Measurements from ENCODE around the gene FAR2. TPM values are rescaled to one million over a fixed set of nuclear protein-coding genes. Genes with fewer than 3 reads are reported as not detected.

FAR2 gene
- total and polyA plus RNA-seq, 7 donors, result 0.75 to 1.9 (median 1.6) TPM

GRCh38 chr12:29269706-29270408 lies 120.8 kb downstream of the FAR2 start:
- DNase-seq (no peak), ATAC-seq (no peak)
- intact Hi-C loops (cut with DNase I), result no loop called here
- no peak for TF ChIP-seq CTCF (IDR thresholded peaks at IDR 0.05)
- Histone ChIP-seq H3K4me3 (no peak overlapping the region), H3K4me1 (no peaks in the 10 kb centered on the region), H3K27ac (no peak overlapping the region), H3K9me3 (no peaks in the 10 kb centered on the region), H3K36me3 (ENCODE audit: insufficient read depth in 1 of 2, low read depth in 1 of 2) (no peaks in the 10 kb centered on the region), H3K27me3 (ENCODE audit: insufficient read depth in 3 of 3, low read length in 2 of 3) (no peaks in the 10 kb centered on the region)
- 82 to 94% (median 91%) methylated on average over 5 of the region's 5 CpGs for WGBS, 3 donors

GRCh38 chr12:29270446-29270845 lies 121.4 kb downstream of the FAR2 start:
- H3K27ac ChIP-seq, result no peak overlapping the region
- H3K27me3 ChIP-seq (ENCODE audit: insufficient read depth in 3 of 3, low read length in 2 of 3), result no peaks in the 10 kb centered on the region
- no peaks in the 10 kb centered on the region for H3K9me3 ChIP-seq
- DNase-seq (no peak), ATAC-seq (no peak)
- intact Hi-C loops (cut with DNase I), result no loop called here
- H3K36me3 ChIP-seq (ENCODE audit: insufficient read depth in 1 of 2, low read depth in 1 of 2), result no peaks in the 10 kb centered on the region
- no peaks in the 10 kb centered on the region for H3K4me1 ChIP-seq
- H3K4me3 ChIP-seq, result no peak overlapping the region
- 95 to 99% (median 97%) methylated on average over 5 of the region's 5 CpGs for WGBS, 3 donors
- TF ChIP-seq CTCF (IDR thresholded peaks at IDR 0.05), result no peak

- Histone ChIP-seq H3K27me3 (ENCODE audit: insufficient read depth in 3 of 3, low read length in 2 of 3) (no peaks in the 10 kb centered on the region), H3K4me1 (no peaks in the 10 kb centered on the region), H3K36me3 (ENCODE audit: insufficient read depth in 1 of 2, low read depth in 1 of 2) (no peaks in the 10 kb centered on the region), H3K27ac (no peak overlapping the region), H3K9me3 (no peaks in the 10 kb centered on the region), H3K4me3 (no peak overlapping the region)
- WGBS, 3 donors, result 66 to 73% (median 73%) methylated on average over 7 of the region's 7 CpGs
- TF ChIP-seq CTCF (IDR thresholded peaks at IDR 0.05), result no peak
- ATAC-seq, result no peak
- intact Hi-C loops (cut with DNase I), result no loop called here
- no peak for DNase-seq
Observed at GRCh38 chr12:29273178-29273843, 124.2 kb downstream of the FAR2 start.

GRCh38 chr12:29275834-29276233 lies 126.8 kb downstream of the FAR2 start:
- Histone ChIP-seq H3K27me3 (ENCODE audit: insufficient read depth in 3 of 3, low read length in 2 of 3) (no peaks in the 10 kb centered on the region), H3K4me3 (no peak overlapping the region), H3K36me3 (ENCODE audit: insufficient read depth in 1 of 2, low read depth in 1 of 2) (no peaks in the 10 kb centered on the region), H3K4me1 (no peaks in the 10 kb centered on the region), H3K27ac (no peak overlapping the region), H3K9me3 (no peaks in the 10 kb centered on the region)
- ATAC-seq, result no peak
- 77 to 83% (median 81%) methylated on average over 3 of the region's 3 CpGs for WGBS, 3 donors
- intact Hi-C loops (cut with DNase I), result no loop called here
- TF ChIP-seq CTCF (IDR thresholded peaks at IDR 0.05), result no peak
- no peak for DNase-seq

All from psoas muscle (tissue), 8 donors.